GM18858 (cell line): Measurements from ENCODE around the gene TSR3.
"Not testable (repeated sequence)": the region's sequence is repeated elsewhere in the genome, so short reads cannot be mapped to it uniquely, and the experiment has no call there.

Experiments
- ATAC-seq: cut with Tn5 transposase; IDR thresholded peaks from one replicate; pipeline ENCODE4 v1.9.1; 2021; ENCODE audit not compliant: unreplicated experiment

The TSR3 gene

DNA sequence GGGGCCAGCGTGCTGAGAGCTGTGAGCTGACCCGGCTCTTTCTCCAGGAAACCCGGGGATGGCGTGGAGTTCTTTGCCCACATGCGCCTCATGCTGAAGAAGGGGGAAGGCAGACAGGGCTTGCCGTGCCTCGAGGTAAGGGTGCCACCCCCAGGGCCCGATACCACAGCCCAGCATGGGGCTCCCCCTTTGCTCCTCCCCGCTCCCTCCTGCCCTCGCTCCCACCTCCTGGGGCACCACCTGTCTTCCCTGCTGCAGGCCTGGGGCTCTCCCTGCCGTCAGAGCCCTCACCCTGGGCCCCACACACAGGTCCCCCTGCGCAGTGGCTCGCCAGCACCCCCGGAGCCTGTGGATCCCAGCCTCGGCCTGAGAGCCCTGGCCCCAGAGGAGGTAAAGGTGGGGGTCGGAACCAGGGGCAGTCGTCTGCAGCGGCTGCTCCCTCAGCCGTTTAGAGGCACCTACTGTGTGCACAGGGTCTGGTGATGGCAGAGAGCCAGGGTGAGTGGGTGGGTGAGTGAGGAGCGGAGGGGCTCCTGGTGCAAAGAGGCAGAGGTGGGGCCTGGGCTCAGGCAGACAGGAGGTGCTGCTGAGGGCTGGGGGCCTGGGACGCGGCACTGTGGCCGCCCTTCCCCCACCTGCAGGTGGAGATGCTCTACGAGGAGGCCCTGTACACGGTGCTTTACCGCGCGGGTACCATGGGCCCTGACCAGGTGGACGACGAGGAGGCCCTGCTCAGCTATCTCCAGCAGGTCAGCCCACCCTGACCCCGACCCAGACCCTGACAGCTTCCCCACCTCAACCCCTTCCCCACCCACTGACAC lies 12.6 kb downstream of the TSR3 start:
- ATAC-seq, result no peak

DNA sequence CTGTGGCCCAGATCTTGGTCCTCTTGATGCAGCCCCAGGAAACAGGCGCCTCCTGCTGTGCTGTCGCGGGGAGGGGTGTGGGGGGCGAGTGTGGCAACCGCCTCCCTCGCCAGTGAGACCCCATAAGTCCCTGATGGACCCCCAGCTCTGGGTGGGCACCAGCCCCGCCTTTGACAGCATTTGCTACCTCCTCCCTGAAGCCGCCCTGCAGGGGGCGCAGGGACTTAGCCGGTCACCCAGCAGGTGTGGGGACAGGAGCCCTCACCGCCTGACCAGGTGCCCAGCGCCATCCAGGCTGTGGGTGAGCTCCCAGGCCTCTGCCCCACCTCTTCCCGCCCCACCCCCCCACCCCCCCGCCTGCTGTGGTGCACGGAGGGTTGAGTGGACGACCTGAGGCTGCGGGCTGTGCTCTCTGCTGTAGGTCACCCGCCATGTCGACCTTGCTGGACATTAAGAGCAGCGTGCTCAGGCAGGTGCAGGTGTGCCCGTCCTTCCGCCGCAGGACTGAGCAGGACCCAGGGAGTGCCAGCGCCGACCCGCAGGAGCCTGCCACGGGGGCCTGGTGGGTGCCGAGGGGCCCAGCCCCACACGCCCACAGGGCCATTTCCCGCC lies 13.5 kb downstream of the TSR3 start:
- no peak for ATAC-seq

DNA sequence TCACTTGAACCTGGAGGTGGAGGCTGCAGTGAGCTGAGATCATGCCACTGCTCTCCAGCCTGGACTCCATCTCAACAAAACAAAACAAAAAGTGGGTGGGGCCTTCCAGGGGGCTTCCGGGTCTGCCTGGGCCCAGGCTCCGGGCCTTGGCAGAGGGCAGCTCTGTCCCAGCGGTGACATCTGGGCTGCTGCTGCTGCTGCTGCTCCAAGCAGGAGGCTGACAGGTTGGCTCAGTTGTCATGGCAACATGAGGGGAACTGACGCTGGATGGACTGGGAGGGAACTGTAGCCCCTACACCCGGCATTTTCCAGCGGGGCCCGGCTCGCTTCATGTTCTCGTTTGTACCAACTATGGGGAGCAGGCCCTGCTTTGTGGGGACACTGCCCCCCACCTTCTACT lies 14.2 kb downstream of the TSR3 start:
- no peak for ATAC-seq

DNA sequence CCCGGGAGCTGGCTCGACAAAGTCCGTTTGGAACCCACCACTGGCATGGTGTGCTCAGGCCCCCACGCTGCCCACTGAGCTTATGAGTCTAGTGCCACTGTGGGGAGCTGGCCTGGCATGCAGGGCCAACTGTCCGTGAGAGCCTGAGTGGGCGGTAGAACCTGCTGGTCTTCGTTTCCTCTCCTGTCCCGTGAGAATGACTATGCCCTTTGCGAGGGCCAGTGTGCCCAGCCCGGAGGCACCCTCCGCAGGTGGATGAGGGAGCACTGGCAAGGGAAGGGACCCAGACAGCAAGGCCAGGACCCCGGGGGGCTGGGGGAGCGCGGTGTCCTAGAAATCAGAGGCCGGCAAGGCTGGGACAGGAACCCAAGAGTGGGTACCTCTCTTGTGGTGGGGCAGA lies 15.1 kb downstream of the TSR3 start:
- no peak for ATAC-seq

DNA sequence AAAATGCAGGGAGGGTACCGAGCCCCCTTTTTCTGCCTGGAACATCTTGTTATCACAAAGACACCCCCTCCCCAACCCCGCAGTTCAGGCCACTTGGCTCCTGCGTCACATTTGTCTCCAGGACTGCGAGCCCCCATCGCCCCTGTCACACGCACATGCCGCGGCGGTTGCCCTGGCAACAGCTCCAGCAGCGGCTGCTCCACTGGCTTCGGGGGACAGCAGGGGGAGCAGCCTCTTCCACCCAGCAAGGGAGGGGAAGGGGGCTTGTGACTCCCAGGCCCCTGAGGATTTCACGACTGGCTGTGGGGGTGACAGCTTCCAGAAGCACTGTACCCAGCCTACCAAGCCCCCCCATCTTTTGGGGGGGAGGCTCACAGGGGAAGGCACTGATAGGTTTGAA lies 15.7 kb downstream of the TSR3 start:
- no peak for ATAC-seq

DNA sequence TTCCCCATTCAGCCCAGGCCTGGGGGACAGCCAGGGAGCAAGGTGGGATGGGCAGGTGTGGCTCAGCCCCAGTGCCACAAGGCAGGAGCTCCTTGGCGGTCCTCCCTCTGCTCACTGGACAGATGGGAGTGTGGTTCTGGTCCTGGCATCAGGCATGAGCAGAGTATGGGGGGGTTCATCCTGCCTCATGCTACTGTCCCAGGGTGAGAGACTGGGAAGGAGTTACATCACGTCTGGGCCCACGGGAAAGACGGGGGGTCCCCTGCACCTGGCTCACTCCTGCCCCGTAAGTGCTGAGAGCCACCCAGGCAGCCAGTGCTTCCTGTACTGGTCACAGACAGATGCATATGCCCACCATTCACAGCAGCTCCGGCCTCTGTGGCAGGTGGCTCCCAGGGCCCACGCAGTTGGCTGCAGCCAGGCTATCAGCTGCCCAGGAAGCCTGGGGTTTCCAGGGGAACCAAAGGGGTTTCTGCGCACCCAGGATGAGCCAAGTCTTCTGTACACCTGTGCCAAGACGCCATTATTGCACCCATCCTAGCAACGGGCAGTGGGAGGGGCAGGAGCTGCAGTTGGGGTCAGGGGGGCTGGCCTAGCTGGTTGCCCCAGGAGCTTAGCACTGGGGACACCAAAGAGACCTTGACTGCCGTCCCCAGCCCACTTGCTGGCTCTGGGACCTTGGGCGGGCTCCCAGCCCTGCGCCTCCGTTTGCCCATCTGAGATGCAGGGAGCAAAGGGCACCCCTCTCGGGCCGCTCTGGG lies 16.3 kb downstream of the TSR3 start:
- no peak for ATAC-seq

DNA sequence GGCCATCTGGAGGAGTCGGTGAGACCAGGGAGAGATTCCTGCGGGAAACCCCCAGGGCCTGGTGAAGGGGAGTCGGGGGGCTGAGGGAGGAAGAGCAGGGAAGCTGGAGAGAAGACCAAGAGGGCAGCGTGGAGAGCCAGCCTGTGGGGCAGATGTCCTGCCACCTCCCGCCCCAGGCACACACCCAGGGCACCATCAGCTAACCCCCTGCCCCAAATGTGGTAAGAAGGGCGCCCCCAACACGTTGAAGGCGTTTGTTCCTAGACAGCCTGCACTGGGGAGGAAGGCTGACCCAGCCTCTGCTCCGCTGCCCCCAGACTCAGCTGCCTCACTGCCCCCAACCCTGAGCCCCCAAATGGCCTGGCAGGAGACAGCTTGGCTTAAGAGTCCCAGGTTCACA lies 16.9 kb downstream of the TSR3 start:
- no peak for ATAC-seq

DNA sequence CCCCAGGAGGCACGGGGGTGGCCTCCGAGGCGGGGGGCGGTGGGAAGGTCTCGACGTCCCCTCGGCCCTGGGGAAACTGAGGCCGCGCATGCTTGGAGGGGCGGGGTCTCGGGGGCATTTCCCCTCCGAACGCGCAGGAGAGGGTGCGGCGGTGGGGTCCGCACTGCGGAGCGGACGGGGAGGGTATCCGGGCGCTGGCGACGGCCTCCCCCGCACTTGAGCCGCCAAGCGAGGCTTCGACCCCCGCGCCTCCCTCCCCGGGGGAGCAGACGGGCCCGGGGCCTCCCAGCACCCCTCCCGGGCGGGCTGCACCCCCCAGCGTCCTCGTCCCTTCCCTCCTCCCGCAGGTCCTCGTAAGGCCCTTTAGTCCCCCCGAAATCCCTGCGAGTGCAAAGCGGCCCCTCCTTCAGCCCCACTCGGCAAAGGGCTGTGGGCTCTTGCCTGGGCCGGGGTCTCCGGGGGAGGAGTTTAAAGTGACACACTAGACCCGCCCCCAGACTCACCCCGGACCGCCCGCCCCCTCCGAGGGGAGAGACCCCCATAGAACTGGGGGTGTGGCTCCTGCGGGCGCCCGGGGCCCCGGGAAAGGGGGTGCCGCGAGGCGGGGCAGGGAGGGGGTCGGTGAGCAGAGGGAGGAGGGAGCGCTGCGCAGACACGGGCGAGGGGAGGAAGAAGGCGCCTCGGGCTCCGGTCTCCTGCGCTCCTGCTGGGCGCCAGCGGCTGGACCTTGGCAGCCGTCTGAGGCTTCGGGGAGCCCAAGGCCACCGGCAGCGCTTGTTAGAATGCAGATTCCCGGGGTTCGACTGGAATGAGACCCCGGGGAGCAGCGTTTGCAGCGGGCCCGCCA lies 17.6 kb downstream of the TSR3 start:
- no peak for ATAC-seq

DNA sequence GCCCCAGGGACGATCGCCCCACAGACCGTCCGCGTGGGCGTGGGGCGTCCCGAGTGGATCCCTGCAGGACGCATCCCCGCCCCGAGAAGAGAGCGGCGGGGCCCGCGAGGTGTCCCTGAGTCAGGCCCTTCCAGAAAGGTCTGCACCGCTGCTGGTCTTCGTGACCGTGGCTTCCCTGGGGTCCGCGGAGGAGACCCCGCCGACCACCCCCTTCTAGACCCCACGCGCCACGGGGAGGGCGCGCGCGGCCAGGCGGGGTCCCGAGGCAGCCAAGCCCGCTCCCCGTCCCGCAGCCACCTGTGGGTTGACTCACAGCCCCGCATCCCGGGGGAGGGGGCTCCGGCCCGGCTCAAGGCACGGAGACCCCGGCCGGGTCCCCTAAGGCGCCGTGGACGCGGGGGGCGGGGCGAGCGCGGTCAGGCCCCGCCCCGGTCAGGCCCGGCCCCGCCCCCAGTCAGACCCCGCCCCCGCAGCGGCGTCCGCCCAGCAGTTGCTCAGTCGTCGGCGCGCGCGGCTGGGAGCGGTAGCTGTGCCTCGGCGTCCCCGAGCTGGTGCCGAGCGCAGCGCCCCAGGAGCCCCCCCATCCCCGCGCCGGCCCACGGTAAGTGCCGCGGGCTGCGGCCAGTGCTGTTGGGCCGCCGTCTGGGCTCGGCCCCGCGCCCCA lies 18.4 kb downstream of the TSR3 start, which contains the start of gene BAIAP3:
Gene BAIAP3, plus strand, starts transcription at position 497 of the 664 bp plus-strand sequence. CDS start 4,905 bp downstream, outside the sequence.
- ATAC-seq, result no peak

DNA sequence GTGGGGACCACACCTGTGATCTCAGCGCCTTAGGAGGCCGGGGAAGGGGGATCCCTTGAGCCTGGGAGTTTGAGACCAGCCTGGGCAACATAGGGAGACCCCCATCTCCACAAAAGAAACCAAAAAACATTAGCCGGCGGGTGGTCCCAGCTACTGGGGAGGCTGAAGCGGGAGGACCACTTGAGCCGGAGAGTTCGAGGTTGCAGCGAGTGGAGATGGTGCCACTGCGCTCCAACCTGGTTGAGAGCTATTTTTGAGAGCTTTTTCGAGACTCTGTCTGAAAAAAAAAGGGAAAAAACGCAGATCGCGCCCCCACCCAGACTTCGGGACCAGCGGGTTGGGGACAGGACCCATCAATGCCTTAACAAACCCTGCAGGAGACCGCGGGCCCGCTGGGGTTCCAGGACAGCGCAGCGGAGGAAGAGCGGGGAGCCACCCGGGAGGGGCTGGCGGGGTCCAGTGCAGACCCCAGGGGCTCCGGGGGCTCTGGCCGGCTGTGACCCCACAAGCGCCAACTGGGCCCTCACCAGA lies 19.0 kb downstream of the TSR3 start:
- ATAC-seq, result no peak

DNA sequence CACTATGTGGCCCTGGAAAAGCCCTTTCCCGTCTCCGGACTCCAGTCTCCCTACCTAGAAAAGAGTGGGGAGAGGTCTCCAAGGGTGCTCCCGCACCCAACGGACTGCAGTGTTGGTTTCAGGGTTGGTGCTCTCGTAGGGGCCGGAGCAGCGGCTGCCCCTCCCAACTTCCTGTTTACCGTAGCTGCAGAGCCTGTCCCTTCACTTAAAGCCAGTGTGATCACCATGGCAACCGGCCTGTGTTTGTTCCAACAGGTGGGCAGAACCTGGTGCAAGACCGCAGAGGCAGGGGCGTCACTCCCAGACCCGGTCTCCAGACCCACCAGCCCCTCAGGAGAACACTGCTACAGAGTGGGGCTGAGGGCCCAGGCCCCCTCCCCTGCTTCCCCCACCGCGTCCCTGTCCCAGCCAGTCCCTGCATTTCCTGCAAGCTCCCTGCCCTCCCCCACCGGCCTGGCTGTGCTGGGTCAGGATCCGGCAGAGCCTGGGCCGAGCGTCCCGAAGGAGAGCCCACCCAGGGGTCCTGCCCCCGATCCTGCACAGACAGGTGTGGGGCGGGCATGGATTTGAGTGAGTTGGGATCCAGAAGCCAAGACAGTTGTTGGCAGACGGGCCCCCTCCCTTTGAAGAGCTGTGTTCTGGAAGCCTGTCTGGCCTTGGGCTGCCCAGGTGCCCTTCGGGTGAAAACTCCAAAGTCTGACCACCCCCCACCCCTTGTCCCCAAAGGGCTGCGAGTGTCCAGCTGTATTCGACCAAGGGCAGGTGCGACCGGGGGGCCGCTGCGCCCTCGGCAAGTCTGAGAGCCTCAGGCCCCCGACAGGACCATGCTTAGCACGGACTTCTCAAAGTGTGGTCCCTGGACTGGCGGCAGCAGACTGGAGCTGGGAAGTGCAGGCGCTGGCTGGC lies 19.7 kb downstream of the TSR3 start:
- ATAC-seq, result no peak

DNA sequence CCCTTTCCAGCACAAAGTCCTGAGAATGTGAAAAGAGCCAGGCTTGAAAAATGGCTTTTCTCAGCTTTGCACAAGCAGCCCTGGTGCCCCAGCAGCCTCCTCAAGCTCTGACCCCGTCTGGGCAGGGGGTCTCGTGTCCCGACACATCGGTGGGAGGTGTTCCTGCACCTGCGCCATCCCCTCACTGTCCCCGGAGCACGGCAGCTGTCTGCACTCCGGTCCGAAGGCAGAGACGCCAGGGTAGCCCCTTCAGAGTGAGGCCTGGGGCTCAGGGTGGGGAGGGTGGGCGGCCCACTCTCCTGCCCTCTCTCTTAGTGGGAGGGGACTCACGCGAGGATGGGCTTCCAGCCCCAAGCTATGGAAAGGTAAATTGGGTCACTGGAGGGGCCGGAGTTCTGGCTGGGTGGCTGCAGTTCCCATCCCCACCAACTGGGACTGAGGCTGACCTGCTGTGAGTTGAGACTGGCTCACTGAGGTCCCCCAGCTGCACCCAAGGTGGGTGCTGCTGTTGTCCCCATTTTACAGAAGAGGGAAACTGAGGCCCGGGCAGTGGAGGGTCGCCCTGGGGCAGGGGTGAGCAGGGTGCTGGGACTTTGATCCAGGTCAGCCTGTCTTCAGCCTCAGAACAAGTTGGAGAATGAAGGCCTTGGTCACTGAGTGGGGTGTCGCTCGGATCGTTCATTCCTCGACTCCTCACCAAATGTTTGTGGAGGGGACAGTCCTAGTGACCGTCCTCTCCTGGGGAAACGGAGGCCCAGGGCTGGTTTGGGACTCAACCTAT lies 20.6 kb downstream of the TSR3 start:
- no peak for ATAC-seq

DNA sequence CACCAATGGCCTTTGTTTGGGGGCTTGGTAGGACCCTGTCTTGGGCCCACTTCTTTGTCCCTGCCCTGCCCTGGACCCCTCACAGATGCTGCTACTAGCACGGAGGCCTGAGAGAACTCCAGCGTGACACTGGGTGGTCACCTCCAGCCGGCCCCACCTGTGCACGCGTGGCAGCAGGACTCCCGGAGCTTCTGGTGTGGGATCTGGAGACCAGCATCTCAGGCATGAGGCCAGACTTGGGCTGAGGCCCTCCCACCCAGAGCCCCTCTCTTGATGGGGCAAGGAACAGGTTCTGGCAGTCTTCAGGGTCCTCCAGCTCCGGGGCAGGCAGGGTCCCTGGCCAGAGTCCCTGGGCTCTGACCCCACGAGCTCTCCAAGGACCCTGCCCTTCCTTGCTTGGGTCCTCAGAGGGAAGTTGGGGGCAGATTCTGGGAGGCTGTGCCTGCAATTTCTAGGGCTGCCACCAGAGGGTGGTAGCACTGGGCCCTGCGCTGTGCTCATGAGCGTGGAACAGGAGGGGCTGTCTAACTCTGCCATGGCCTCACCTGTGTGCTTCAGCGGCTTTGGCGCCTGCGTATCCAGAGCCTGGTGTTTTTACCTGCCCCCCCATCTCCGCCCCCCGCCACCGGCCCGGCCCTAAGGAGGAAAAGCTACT lies 21.3 kb downstream of the TSR3 start:
- ATAC-seq, result no peak

DNA sequence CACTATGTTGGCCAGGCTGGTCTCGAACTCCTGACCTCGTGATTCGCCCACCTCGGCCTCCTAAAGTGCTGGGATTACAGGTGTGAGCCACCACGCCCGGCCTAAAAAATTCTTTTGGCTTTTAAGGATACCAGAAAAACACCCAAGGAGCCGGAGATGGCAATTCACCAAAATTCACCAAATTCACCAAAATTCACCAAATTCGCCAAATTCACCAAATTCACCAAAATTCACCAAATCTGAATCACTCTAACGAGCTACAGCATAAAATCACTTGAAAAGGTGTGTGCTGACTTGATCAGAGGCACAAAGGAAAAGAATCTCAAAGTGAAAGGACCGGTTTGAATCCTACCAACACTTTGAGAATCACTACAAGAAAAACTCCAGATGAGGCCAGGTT lies 22.7 kb downstream of the TSR3 start:
- not testable (repeated sequence) for ATAC-seq

DNA sequence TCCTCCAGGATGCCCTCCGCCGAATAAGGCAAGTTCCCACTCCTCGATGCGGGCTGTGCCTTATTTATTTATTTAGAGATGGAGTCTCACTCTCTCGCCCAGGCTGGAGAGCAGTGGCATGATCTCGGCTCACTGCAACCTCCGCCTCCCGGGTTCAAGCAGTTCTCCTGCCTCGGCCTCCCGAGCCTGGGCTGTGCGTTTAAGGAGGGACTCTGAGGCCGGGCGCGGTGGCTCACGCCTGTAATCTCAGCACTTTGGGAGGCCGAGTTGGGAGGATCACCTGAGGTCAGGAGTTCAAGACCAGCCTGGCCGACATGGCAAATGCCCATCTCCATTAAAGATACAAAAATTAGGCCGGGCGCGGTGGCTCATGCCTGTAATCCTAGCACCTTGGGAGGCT lies 23.5 kb downstream of the TSR3 start:
- ATAC-seq, result not testable (repeated sequence)

DNA sequence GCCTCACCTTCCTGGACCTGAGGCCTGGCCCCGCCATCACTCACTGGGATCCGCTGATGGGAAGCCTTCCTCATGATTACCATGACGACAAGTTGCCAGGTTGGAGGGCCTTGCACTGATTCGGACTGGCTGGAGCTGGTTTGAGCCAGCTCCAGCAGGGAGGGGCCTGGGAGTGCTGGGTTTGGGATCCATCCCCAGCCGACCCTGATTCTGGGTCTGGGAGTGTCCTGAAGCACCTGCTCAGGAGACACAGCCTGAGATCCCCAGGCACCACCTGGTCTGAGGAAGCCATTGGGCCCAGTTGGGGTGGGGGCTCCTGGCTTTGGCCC lies 24.1 kb downstream of the TSR3 start:
- ATAC-seq, result no peak

DNA sequence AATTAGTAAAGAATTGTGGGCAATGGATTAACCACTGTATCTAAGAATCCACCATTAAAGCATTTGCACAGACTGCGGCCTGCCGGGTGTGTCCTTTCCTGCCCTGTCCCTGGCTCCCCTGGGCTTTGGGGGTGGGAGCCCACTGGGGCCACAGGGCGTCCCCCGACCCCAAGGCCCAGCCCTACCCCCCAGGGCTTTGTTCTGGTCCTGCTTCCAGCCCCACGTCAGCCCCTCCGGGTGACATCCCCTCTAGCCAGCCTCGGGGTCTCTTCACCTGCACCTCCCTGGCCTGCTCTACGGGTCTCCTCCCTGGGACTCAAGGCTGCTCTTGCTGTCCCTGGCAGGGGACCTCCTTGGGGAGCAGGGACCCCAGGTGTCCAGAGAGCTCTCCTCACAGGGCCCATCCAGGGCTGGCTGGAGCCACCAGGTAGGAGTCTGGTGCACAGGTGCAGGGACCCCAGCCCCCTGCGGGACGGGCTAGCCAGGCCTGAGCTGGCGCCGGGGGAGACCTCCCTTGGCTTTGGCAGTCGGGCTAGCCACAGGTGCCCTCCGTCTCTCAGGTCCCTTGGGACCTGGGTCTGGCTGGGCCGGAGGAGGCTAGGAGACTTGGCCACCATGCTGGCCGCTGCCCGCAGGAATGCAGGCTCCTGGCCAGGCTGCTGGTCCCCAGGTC lies 24.6 kb downstream of the TSR3 start:
- no peak for ATAC-seq
